Bronchial epithelial cell (primary cell): ENCODE results near the gene MARCHF5. TPM values are rescaled to one million over a fixed set of nuclear protein-coding genes. Genes with fewer than 3 reads are reported as not detected.

Experiments
- DNase-seq: peaks from one replicate; pipeline ENCODE4 v3.0.0-alpha.2; 2010; ENCODE audit warnings: low read depth
- FAIRE-seq: peaks from 2 replicates; lab custom pipeline; 2011; peaks lifted over from hg19 to GRCh38; lab: Jason Lieb, UNC
- H3K27me3 ChIP-seq: 2 replicates; pipeline ENCODE4 v1.5.1; 2011; ENCODE audit warnings: low read length; ENCODE audit not compliant: control insufficient read depth, insufficient read depth
- H3K36me3 ChIP-seq: 2 replicates; pipeline ENCODE4 v1.5.1; 2011; ENCODE audit warnings: low read length; ENCODE audit not compliant: control insufficient read depth, insufficient read depth
- H3K4me3 ChIP-seq: 2 replicates; pipeline ENCODE4 v1.5.1; 2011; ENCODE audit warnings: mild to moderate bottlenecking, low read depth, low read length, control low read depth
- total RNA-seq: library from RNA; depleted of rRNA; stranded (reverse); fragments of >200 nt; gene quantifications from 2 replicates; pipeline ENCODE4 v1.2.1, GENCODE V29; 2014
- TF ChIP-seq, protein P1 (sequence below): IDR thresholded peaks from 2 replicates; pipeline ENCODE4 v1.5.1; 2011; ENCODE audit warnings: mild to moderate bottlenecking, moderate library complexity, low read length, control low read depth, inconsistent platforms; ENCODE audit not compliant: insufficient read depth, severe bottlenecking

The MARCHF5 gene
- total RNA-seq, 1 donor from 2014 or later, result 23.2 TPM

DNA sequence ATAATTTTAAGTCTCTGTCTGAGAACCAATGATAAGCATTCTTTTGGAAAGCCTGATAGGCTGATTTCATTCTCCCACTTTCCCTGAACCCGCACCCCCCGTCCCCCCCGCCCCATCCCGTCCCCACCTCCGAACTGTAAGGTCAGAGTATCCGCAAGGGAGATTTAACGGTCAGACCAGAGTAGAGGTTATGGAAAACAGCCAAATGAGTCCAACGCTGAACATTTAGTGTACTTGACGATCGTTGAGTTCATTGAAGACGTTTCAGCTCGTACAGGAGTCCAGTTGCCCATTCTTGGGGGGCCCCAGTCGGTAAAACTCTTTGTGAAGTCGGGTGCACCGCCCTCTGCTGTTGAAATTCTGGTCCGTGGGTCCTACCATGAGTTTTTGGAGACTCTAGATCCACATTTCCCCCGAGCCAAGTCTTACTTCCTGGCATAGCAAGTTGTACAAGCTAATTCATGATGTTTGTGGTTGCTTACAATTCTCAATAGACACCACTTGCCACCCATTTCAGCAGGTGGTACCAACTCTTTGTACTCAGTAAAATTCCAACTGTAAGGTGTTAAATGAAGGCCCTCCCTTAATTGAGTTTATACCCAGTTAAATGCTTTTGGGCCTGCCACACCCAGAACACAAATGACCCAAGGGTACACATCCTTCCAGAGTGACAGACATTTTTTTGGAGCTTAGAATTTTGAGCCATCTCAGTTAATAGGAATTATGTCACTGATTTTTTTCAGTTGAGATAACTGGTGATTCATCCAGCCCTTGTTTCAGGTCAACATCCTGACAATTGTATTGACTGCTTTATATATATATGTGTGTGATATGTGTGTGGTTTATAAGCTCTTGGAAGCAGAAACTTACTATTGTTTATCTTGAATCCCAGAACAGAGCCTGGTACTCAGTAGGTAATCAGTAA lies 1.2 kb downstream of the MARCHF5 start:
- Histone ChIP-seq H3K36me3 (peaks cover 1% of the 10 kb centered on the region), H3K4me3 (peak overlapping the region; percentile 97), H3K27me3 (no peaks in the 10 kb centered on the region)
- FAIRE-seq (no peak), DNase-seq (peak; percentile 69)
- TF ChIP-seq, protein P1, sequence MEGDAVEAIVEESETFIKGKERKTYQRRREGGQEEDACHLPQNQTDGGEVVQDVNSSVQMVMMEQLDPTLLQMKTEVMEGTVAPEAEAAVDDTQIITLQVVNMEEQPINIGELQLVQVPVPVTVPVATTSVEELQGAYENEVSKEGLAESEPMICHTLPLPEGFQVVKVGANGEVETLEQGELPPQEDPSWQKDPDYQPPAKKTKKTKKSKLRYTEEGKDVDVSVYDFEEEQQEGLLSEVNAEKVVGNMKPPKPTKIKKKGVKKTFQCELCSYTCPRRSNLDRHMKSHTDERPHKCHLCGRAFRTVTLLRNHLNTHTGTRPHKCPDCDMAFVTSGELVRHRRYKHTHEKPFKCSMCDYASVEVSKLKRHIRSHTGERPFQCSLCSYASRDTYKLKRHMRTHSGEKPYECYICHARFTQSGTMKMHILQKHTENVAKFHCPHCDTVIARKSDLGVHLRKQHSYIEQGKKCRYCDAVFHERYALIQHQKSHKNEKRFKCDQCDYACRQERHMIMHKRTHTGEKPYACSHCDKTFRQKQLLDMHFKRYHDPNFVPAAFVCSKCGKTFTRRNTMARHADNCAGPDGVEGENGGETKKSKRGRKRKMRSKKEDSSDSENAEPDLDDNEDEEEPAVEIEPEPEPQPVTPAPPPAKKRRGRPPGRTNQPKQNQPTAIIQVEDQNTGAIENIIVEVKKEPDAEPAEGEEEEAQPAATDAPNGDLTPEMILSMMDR, result peak; percentile 64

GRCh38 chr10:92298487-92298886 lies 7.5 kb downstream of the MARCHF5 start:
- FAIRE-seq (no peak), DNase-seq (no peak)
- Histone ChIP-seq H3K27me3 (no peaks in the 10 kb centered on the region), H3K36me3 (peaks cover 1% of the 10 kb centered on the region), H3K4me3 (no peak overlapping the region)
- TF ChIP-seq, protein P1, result no peak

- H3K27me3 ChIP-seq, result no peaks in the 10 kb centered on the region
- FAIRE-seq (no peak), DNase-seq (no peak)
- TF ChIP-seq, protein P1, result no peak
- H3K36me3 ChIP-seq, result no peaks in the 10 kb centered on the region
- H3K4me3 ChIP-seq, result no peak overlapping the region
These were observed 12.1 kb downstream of the MARCHF5 start for GRCh38 chr10:92303096-92303495.

- Histone ChIP-seq H3K27me3 (no peaks in the 10 kb centered on the region), H3K4me3 (no peak overlapping the region), H3K36me3 (no peaks in the 10 kb centered on the region)
- TF ChIP-seq, protein P1, result no peak
- FAIRE-seq, result no peak
- no peak for DNase-seq
These were observed 13.1 kb downstream of the MARCHF5 start for GRCh38 chr10:92304061-92304460.

DNA sequence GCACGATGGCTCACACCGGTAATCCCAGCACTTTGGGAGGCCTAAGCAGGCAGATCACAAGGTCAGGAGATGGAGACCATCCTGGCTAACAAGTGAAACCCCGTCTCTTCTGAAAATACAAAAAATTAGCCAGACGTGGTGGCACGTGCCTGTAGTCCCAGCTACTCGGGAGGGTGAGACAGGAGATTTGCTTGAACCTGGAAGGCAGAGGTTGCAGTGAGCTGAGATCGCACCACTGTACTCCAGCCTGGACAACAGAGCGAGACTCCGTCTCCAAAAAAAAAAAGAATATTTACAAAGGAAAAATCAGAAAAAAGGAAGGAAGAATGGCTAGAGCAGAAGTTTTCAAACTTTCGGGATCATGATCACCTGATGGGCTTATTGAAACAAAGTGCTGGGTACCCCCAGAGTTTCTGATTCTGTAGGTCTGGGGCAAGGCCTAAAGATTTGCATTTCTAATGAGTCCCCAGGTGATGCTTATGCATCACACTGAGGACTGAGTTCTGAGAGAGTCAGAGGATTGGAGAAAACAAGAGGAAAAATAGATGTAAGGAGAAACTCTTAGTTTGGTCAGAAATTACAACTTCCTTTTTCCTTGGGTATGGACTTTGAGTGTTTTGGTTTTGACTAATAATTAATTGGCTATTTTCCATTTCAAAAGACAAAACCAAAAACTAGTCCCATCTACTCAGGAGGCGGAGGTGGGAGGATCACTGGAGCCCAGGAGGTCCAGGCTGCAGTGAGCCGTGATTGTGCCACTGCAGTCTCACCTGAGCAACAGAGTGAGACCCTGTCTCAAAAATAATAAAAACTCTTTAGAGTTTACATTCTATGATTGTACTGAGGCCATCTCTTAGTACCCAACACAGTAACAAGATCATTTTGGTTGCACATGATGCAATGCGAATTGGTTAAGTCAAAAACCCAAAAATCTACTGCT lies 14.4 kb downstream of the MARCHF5 start:
- DNase-seq (no peak), FAIRE-seq (no peak)
- TF ChIP-seq, protein P1, result no peak
- H3K36me3 ChIP-seq, result no peaks in the 10 kb centered on the region
- no peaks in the 10 kb centered on the region for H3K27me3 ChIP-seq
- H3K4me3 ChIP-seq, result no peak overlapping the region
